Left ventricle myocardium inferior (tissue), 1 donor: ENCODE data around the gene MARCHF6. TPM values are rescaled to one million over a fixed set of nuclear protein-coding genes. Genes with fewer than 3 reads are reported as not detected.
A peak's percentile ranks its signal among the peaks of the same experiment; 100 is the strongest.
"Not testable (repeated sequence)": the region's sequence is repeated elsewhere in the genome, so short reads cannot be mapped to it uniquely, and the experiment has no call there.

Experiments used
- DNase-seq: peaks from one replicate; pipeline ENCODE4 v3.0.0-alpha.2; 2020
- H3K27ac ChIP-seq: fragments of 200-600 bp; replicated peaks from 2 replicates; pipeline ENCODE4 v1.8.0; 2021
- H3K27me3 ChIP-seq: fragments of 200-600 bp; 2 replicates; pipeline ENCODE4 v1.8.0; 2021; ENCODE audit warnings: low read depth
- H3K36me3 ChIP-seq: fragments of 200-600 bp; 2 replicates; pipeline ENCODE4 v1.8.0; 2021
- H3K4me1 ChIP-seq: fragments of 200-600 bp; 2 replicates; pipeline ENCODE4 v1.8.0; 2021
- H3K4me3 ChIP-seq: fragments of 200-600 bp; 2 replicates; pipeline ENCODE4 v1.8.0; 2021; ENCODE audit warnings: mild to moderate bottlenecking, moderate library complexity
- H3K9me3 ChIP-seq: fragments of 200-600 bp; replicated peaks from 2 replicates; pipeline ENCODE4 v1.8.0; 2021
- intact Hi-C: fragments of 100-400 bp; cut with micrococcal nuclease; formaldehyde crosslinking; loops from one replicate; pipeline ENCODE4 v1.11.0; 2022
- total RNA-seq: library from RNA; stranded (reverse); fragmentation: NEBNext Ultra II Directional; extraction: Animal tissue kit (Norgen Biotek cat#: 25700); gene quantifications from one replicate; pipeline ENCODE4 v1.2.1, GENCODE V29; 2021
- TF ChIP-seq, protein P1 (sequence below): fragments of 200-600 bp; IDR thresholded peaks from 2 replicates; pipeline ENCODE4 v1.8.0; 2021; ENCODE audit warnings: antibody characterized with exemption, mild to moderate bottlenecking, borderline replicate concordance
- donor health status: DM: no; HTN: yes; CAD: no; lungs with severe emphysema.

Gene MARCHF6
- total RNA-seq, 1 donor from 2014 or later: 162 TPM

DNA sequence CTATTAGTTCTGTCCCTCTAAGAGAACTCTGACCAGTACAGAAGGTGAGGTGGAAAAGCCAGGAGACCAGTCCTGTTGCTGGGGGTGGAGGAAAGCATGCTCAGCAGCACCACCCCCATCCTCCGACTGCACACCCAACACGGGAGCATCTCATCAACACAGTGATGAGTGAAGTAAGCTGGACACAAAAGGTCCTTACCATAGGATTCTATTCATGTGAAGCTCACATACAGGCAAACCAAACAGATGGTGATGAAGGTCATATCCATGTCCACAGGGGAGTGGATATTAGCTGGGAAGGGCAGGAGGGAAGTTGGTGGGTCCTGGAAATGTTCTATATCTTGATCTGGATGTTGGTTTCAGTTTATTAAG is 14.8 kb upstream of the MARCHF6 start:
- TF ChIP-seq, protein P1, sequence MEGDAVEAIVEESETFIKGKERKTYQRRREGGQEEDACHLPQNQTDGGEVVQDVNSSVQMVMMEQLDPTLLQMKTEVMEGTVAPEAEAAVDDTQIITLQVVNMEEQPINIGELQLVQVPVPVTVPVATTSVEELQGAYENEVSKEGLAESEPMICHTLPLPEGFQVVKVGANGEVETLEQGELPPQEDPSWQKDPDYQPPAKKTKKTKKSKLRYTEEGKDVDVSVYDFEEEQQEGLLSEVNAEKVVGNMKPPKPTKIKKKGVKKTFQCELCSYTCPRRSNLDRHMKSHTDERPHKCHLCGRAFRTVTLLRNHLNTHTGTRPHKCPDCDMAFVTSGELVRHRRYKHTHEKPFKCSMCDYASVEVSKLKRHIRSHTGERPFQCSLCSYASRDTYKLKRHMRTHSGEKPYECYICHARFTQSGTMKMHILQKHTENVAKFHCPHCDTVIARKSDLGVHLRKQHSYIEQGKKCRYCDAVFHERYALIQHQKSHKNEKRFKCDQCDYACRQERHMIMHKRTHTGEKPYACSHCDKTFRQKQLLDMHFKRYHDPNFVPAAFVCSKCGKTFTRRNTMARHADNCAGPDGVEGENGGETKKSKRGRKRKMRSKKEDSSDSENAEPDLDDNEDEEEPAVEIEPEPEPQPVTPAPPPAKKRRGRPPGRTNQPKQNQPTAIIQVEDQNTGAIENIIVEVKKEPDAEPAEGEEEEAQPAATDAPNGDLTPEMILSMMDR: no peak

DNA sequence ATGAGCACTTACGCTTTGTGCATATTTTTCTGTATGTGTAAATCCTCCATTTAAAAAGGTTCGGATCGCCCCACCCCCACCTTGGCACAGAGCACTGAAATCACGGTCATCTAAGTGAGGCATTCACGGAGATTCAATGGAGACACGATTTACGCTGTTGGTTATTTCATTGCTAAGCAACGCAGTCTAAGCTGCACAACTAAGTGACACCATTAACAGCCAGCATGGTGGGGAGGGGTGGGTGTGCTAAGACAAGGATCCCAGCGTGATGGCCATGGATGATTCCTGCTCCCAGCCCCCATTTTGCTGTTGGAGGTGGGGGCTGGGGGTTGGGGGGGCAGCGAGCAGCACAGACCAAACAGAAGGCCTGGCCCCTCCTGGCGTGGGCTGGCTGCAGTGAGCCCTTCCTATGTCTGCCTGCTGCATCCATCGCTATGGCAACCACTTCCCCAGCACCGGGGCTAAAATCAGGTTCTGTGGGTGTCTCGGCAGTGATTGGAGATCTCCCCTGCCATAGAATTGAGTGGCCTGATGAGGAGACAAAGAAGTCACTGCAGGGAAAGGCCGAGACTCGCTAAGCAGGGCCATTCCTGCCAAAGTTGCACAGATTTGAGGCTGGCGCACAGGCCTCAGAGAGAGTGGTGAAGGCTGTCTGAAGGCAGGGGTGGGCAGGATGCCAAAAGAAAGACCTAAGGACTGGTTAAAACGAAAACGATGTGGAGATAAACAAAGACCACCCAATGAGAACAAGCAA is 14.3 kb upstream of the MARCHF6 start:
- intact Hi-C loops: no loop called here
- no peaks in the 10 kb centered on the region for H3K9me3 ChIP-seq
- peaks cover 12% of the 10 kb centered on the region for H3K4me1 ChIP-seq
- H3K27me3 ChIP-seq: no peaks in the 10 kb centered on the region
- TF ChIP-seq, protein P1: no peak
- no peaks in the 10 kb centered on the region for H3K36me3 ChIP-seq
- DNase-seq: no peak
- no peak overlapping the region for H3K27ac ChIP-seq
- no peak overlapping the region for H3K4me3 ChIP-seq

More for the DNA sequence above, 14.8 kb upstream of the MARCHF6 start:
- Histone ChIP-seq H3K9me3 (no peaks in the 10 kb centered on the region), H3K27me3 (peaks cover under 1% of the 10 kb centered on the region), H3K4me3 (no peak overlapping the region), H3K27ac (no peak overlapping the region), H3K4me1 (peaks cover 18% of the 10 kb centered on the region), H3K36me3 (no peaks in the 10 kb centered on the region)
- no peak for DNase-seq
- intact Hi-C loops: no loop called here

DNA sequence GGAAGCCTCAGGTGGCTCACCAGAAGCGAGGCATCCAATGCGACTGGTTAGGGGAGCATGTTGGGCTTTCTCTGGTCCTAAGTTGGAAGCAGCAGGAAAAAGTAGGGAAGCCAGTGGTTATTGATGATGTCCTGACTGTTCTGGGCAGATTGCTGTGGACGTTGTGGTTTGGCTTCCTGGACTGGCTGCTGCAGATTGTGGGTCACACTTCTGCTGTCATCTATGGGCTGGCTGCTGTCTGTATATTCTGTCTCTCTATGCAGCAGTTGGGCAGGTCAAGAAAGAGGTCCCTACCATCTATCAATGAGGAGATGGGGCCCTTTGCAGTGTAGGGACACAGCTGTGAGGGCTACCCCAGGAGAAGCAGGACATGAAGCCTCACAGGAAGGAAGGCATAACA is 13.5 kb upstream of the MARCHF6 start:
- Histone ChIP-seq H3K9me3 (no peaks in the 10 kb centered on the region), H3K4me3 (no peak overlapping the region), H3K4me1 (peaks cover 11% of the 10 kb centered on the region), H3K27me3 (no peaks in the 10 kb centered on the region), H3K36me3 (no peaks in the 10 kb centered on the region), H3K27ac (no peak overlapping the region)
- TF ChIP-seq, protein P1: no peak
- intact Hi-C loops: no loop called here
- DNase-seq: no peak

DNA sequence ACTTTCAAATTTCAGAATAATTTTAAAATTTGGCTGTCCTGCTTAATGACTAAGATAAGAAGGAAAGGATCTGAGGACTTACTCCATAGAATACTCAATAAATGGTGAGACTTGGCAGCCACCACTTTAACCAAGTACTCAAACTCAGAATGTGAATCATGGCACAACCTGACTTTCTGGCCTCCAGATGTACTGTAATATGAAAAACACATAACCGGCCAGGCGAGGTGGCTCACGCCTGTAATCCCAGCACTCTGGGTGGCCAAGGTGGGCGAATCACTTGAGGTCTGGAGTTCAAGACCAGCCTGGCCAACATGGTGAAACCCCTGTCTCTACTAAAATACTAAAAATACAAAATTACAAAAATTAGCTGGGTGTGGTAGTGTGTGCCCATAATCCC is 10.0 kb upstream of the MARCHF6 start:
- H3K27ac ChIP-seq: no peak overlapping the region
- H3K9me3 ChIP-seq: no peaks in the 10 kb centered on the region
- H3K36me3 ChIP-seq: no peaks in the 10 kb centered on the region
- no peak overlapping the region for H3K4me3 ChIP-seq
- DNase-seq: no peak
- TF ChIP-seq, protein P1: no peak
- H3K4me1 ChIP-seq: no peaks in the 10 kb centered on the region
- intact Hi-C loops: no loop called here
- H3K27me3 ChIP-seq: no peaks in the 10 kb centered on the region

DNA sequence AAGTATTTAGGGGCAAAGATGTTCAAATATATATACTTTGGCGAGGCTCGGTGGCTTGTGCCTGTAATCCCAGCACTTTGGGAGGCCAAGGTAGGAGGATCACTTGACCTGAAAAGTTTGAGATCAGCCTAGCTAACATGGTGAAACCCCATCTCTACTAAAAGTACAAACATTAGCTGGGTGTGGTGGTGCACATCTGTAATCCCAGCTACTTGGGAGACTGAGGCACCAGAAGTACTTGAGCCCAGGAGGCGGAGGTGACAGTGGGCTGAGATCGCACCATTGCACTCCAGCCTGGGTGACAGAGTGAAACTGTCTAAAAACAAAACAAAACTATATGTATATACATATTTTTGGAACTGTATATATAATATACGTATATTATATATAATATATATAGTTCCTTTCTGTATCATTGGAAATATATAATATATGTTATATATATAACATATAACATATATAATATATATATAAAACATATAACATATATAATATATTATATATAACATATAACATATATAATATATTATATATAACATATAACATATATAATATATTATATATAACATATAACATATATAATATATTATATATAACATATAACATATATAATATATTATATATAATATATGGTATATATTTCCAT is 8.9 kb upstream of the MARCHF6 start:
- intact Hi-C loops, H3K27me3 ChIP-seq, H3K27ac ChIP-seq: not testable (repeated sequence)

DNA sequence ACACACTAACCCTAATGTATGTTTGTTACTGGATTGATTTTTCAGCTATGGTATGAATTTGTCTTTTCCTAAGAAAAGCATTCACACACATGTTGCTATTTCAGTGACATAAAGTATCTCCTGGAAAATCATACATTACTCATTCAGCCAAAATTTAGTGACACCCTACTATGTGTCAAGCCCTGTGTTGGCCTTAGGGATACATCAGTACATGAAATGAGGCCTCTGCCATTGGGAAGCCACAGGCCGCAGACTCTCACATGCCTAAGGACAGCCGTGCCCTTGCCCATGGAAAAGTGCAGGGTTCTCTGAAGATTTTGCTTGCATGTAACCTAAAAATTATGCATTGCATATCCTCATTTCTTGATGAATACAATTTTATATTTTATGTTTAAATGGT is 5.2 kb upstream of the MARCHF6 start:
- intact Hi-C loops: no loop called here
- H3K4me3 ChIP-seq: no peak overlapping the region
- peak overlapping the region; percentile 26 for H3K27ac ChIP-seq
- peaks cover 28% of the 10 kb centered on the region for H3K4me1 ChIP-seq
- TF ChIP-seq, protein P1: no peak
- no peaks in the 10 kb centered on the region for H3K27me3 ChIP-seq
- no peaks in the 10 kb centered on the region for H3K9me3 ChIP-seq
- no peaks in the 10 kb centered on the region for H3K36me3 ChIP-seq
- DNase-seq: no peak

More for the DNA sequence above, 8.9 kb upstream of the MARCHF6 start:
- not testable (repeated sequence) for H3K36me3 ChIP-seq, DNase-seq, H3K9me3 ChIP-seq, H3K4me3 ChIP-seq, H3K4me1 ChIP-seq
